Calu3 (cell line): ENCODE data around the gene PDE4A. TPM values are rescaled to one million over a fixed set of nuclear protein-coding genes. Genes with fewer than 3 reads are reported as not detected.
A peak's percentile ranks its signal among the peaks of the same experiment; 100 is the strongest.

ENCODE experiments used
- BruUV-seq: library from RNA; stranded (reverse); fragments of 400-500 nt; replicated peaks from 2 replicates; lab custom pipeline; 2021; lab: Mats Ljungman, UMichigan
- CTCF ChIA-PET: fragments of 300-600 bp; sonication (Branson Sonifier 250); formaldehyde crosslinking; loops from one replicate; lab custom pipeline; 2022; ENCODE audit warnings: antibody characterized with exemption; lab: Charles Lee
- DNase-seq: peaks from one replicate; pipeline ENCODE4 v3.0.0; 2022
- H3K27ac Mint-ChIP-seq: one replicate; pipeline ENCODE4 v1.8.0; 2022; ENCODE audit warnings: mixed read lengths; ENCODE audit not compliant: unreplicated experiment
- H3K27me3 Mint-ChIP-seq: one replicate; pipeline ENCODE4 v1.8.0; 2022; ENCODE audit warnings: mixed read lengths; ENCODE audit not compliant: unreplicated experiment
- H3K36me3 Mint-ChIP-seq: one replicate; pipeline ENCODE4 v1.8.0; 2022; ENCODE audit warnings: mild to moderate bottlenecking, moderate library complexity, mixed read lengths; ENCODE audit not compliant: insufficient read depth, unreplicated experiment
- H3K4me1 Mint-ChIP-seq: one replicate; pipeline ENCODE4 v1.8.0; 2022; ENCODE audit warnings: mild to moderate bottlenecking, low read depth, mixed read lengths; ENCODE audit not compliant: unreplicated experiment
- H3K4me3 Mint-ChIP-seq: one replicate; pipeline ENCODE4 v1.8.0; 2022; ENCODE audit warnings: mild to moderate bottlenecking, low read depth, moderate library complexity, mixed read lengths; ENCODE audit not compliant: unreplicated experiment
- H3K9me3 Mint-ChIP-seq: one replicate; pipeline ENCODE4 v1.8.0; 2022; ENCODE audit warnings: low read depth, mixed read lengths; ENCODE audit not compliant: unreplicated experiment
- intact Hi-C: fragments of 100-400 bp; cut with micrococcal nuclease; formaldehyde crosslinking; loops from one replicate; pipeline ENCODE4 v1.10.0; 2022; ENCODE audit not compliant: unreplicated experiment
- total RNA-seq: library from RNA; stranded (reverse); gene quantifications from 2 replicates; pipeline ENCODE4 v1.2.3, GENCODE V29; 2022
- TF ChIP-seq, protein P1 (sequence below): fragments of 200-600 bp; IDR thresholded peaks from one replicate; pipeline ENCODE4 v1.8.0; 2022; ENCODE audit warnings: antibody characterized with exemption; ENCODE audit not compliant: unreplicated experiment

Gene PDE4A
- total RNA-seq, 1 experiment from 2014 or later, result 2.8 TPM

DNA sequence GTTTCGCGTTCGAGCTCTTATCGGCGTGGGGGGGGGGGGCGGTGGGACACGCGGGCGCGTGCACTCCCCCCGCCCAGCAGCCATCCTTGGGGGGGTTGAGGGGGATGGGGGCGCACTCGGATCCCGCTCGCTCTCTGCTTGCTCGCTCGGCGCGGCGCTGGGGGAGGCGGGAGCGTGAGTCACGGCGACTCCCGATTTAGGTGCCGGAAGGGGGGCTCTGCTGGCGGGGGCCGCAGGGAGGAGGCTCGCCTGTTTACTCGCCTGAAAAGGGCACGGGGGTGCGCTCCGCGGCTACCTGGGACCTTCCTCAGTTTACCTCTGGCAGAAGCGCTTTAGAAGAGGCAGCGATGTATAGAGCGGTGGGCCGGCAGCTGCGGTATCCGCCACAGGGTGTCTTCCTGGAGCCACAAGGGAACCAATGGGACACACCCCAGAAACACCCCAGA is 1.1 kb upstream of the PDE4A start:
- no peak overlapping the region for H3K27ac Mint-ChIP-seq
- DNase-seq, result no peak
- intact Hi-C loops, result no loop called here
- H3K4me1 Mint-ChIP-seq, result peaks cover 18% of the 10 kb centered on the region
- H3K36me3 Mint-ChIP-seq, result peaks cover 13% of the 10 kb centered on the region
- no TSS peak for BruUV-seq
- TF ChIP-seq, protein P1, sequence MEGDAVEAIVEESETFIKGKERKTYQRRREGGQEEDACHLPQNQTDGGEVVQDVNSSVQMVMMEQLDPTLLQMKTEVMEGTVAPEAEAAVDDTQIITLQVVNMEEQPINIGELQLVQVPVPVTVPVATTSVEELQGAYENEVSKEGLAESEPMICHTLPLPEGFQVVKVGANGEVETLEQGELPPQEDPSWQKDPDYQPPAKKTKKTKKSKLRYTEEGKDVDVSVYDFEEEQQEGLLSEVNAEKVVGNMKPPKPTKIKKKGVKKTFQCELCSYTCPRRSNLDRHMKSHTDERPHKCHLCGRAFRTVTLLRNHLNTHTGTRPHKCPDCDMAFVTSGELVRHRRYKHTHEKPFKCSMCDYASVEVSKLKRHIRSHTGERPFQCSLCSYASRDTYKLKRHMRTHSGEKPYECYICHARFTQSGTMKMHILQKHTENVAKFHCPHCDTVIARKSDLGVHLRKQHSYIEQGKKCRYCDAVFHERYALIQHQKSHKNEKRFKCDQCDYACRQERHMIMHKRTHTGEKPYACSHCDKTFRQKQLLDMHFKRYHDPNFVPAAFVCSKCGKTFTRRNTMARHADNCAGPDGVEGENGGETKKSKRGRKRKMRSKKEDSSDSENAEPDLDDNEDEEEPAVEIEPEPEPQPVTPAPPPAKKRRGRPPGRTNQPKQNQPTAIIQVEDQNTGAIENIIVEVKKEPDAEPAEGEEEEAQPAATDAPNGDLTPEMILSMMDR, result no peak
- peaks cover 68% of the 10 kb centered on the region for H3K27me3 Mint-ChIP-seq
- H3K4me3 Mint-ChIP-seq, result peak overlapping the region; percentile 43
- CTCF ChIA-PET, result no interaction called here
- H3K9me3 Mint-ChIP-seq, result no peaks in the 10 kb centered on the region

DNA sequence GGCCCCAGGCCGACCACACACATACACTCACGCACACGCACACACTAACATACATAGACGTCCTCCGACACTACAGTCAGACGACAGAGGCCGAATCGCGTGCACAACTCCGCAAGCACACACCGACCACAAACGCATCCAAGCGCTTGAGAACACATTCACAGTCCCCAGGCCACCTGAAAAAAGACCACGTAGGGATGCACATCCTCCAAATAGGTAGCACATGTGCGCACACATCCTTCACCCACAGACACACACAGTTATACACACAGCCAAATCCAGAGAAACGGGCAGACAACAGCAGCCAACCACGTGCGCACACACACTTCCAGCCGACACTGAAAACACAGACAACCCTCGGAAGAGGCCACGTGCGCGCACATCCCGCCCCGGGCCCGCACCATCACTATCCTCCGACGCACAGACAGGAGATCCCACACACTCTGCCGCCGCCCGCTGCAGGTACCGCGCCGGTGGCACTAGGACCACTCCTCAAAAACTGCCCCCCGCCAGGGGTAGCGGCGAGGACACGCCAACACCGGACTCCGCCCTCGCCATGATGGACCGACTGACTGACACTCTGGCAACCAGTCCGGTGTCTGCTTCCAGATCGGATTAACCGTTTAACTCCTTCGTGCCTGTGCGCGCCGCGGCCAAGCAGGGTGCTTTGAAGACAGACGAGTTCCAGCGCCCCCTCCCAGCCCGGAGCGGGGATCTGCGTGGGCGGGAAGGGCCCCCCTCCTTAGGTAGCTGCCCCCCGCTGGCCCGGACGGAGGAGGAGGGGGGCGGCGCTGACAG is 493 bp upstream of the PDE4A start:
- TF ChIP-seq, protein P1, result no peak
- no peak for DNase-seq
- H3K27me3 Mint-ChIP-seq, result peaks cover 68% of the 10 kb centered on the region
- peaks cover 18% of the 10 kb centered on the region for H3K4me1 Mint-ChIP-seq
- peaks cover 17% of the 10 kb centered on the region for H3K36me3 Mint-ChIP-seq
- no peak overlapping the region for H3K27ac Mint-ChIP-seq
- BruUV-seq, result no TSS peak
- H3K4me3 Mint-ChIP-seq, result peak overlapping the region; percentile 43
- intact Hi-C loops, result no loop called here
- CTCF ChIA-PET, result no interaction called here
- no peaks in the 10 kb centered on the region for H3K9me3 Mint-ChIP-seq

DNA sequence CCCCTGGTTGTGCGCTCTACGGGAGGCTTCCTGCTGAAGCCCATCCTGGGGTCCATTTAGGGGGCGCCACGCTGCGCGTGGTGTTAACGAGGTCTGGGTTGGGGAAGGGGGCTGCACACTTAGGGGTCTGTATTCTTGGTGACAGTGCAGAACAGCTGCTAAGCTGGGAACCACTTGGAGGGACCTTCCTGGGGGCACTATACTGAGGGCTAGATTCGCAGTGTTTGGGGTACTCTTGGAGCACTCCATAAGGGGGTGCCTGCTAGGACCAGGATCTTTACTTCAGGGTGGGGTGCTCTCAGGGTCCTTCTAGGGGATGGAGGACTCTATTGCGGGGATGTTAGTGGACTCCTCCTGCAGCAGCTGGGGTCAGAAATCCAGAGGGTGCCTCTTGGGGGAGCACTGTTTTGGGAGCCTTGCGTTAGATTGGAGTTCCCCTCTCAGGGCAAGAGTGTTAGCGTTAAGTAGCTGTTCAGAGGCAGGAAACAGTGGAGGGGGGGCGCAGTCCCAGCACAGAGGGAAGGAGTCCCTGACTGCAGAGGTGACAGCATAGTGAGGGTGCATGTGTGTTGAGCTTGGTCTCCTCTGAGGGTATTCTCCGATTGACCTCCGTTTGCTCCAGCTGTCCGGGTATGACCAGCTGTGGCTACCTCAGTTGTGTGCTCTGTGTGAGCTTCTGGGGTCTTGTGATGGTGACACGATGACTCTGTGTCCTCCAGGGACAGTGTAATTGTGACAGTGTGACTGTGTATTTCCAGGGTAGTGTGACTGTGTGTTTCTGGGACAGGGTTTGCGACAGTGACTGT is 1.1 kb downstream of the PDE4A start:
- Mint-ChIP-seq H3K9me3 (no peaks in the 10 kb centered on the region), H3K4me3 (no peak overlapping the region), H3K4me1 (peaks cover 14% of the 10 kb centered on the region), H3K27me3 (peaks cover 63% of the 10 kb centered on the region), H3K27ac (no peak overlapping the region), H3K36me3 (peaks cover 15% of the 10 kb centered on the region)
- DNase-seq, result no peak
- intact Hi-C loops, result no loop called here
- TF ChIP-seq, protein P1, result no peak
- CTCF ChIA-PET, result no interaction called here
- no TSS peak for BruUV-seq

DNA sequence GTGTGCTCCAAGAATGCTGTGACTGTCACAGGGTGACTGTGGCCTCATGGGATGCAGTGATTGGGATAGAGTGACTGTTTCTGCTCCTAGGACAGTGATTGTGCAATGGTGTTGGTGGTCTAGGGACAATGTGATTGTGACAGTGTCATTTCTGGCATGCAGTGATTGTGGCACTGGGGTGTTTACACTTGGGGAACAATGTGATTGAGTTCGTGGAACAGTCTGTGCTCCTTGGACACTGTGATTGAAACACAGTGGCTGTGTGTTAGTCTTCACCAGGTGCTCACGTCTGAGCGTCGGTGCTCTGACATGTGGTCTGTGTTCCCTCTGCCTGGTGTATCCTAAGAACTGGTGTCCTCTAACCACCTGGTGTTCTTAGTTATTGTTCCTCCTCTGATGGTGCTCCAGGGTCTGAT is 1.7 kb downstream of the PDE4A start:
- no peak for DNase-seq
- BruUV-seq, result no TSS peak
- intact Hi-C loops, result no loop called here
- TF ChIP-seq, protein P1, result no peak
- CTCF ChIA-PET, result no interaction called here
- Mint-ChIP-seq H3K9me3 (no peaks in the 10 kb centered on the region), H3K36me3 (peaks cover 10% of the 10 kb centered on the region), H3K4me3 (no peak overlapping the region), H3K4me1 (peaks cover 9% of the 10 kb centered on the region), H3K27me3 (peaks cover 57% of the 10 kb centered on the region), H3K27ac (no peak overlapping the region)
